GM23248 (cell line): ENCODE measurements around the gene INAFM2. TPM values are rescaled to one million over a fixed set of nuclear protein-coding genes. Genes with fewer than 3 reads are reported as not detected.

ENCODE experiments used
- DNase-seq: peaks from one replicate; pipeline ENCODE4 v3.0.0-alpha.2; 2015
- H2AFZ ChIP-seq: fragments of 200-600 bp; sonication (generic); 2 replicates; pipeline ENCODE4 v1.6.1; 2016; ENCODE audit warnings: antibody characterized with exemption
- H3F3A ChIP-seq: fragments of 200-600 bp; sonication (generic); 2 replicates; pipeline ENCODE4 v1.6.1; 2016; ENCODE audit warnings: mild to moderate bottlenecking, antibody characterized with exemption, mixed run types; ENCODE audit not compliant: insufficient read depth
- H3K27ac ChIP-seq: fragments of 200-600 bp; sonication (generic); 2 replicates; pipeline ENCODE4 v1.5.1; 2016; ENCODE audit warnings: mild to moderate bottlenecking
- H3K27me3 ChIP-seq: fragments of 200-600 bp; sonication (generic); replicated peaks from 2 replicates; pipeline ENCODE4 v1.6.1; 2016; ENCODE audit warnings: mild to moderate bottlenecking; ENCODE audit not compliant: insufficient read depth
- H3K36me3 ChIP-seq: fragments of 200-600 bp; sonication (generic); 2 replicates; pipeline ENCODE4 v1.6.1; 2016; ENCODE audit warnings: low read depth, mild to moderate bottlenecking
- H3K4me1 ChIP-seq: fragments of 200-600 bp; sonication (generic); 2 replicates; pipeline ENCODE4 v1.6.1; 2016; ENCODE audit warnings: mild to moderate bottlenecking; ENCODE audit not compliant: insufficient read depth
- H3K4me2 ChIP-seq: fragments of 200-600 bp; sonication (generic); one replicate; pipeline ENCODE4 v1.6.1; 2016; ENCODE audit warnings: mild to moderate bottlenecking; ENCODE audit not compliant: unreplicated experiment
- H3K4me3 ChIP-seq: fragments of 200-600 bp; sonication (generic); 2 replicates; pipeline ENCODE4 v1.5.1; 2016; ENCODE audit warnings: mild to moderate bottlenecking
- H3K79me2 ChIP-seq: fragments of 200-600 bp; sonication (generic); 2 replicates; pipeline ENCODE4 v1.6.1; 2016; ENCODE audit warnings: mild to moderate bottlenecking; ENCODE audit not compliant: insufficient read depth
- H3K9ac ChIP-seq: fragments of 200-600 bp; sonication (generic); 2 replicates; pipeline ENCODE4 v1.6.1; 2016; ENCODE audit warnings: mild to moderate bottlenecking
- H3K9me2 ChIP-seq: fragments of 200-600 bp; sonication (generic); 2 replicates; pipeline ENCODE4 v1.6.1; 2016; ENCODE audit warnings: mixed run types, mild to moderate bottlenecking, moderate library complexity; ENCODE audit not compliant: insufficient read depth
- H3K9me3 ChIP-seq: fragments of 200-600 bp; sonication (generic); one replicate; pipeline ENCODE4 v1.6.1; 2017; ENCODE audit warnings: low read depth
- H4K20me1 ChIP-seq: fragments of 200-600 bp; sonication (generic); 2 replicates; pipeline ENCODE4 v1.6.0; 2016; ENCODE audit not compliant: insufficient read depth
- EZH2 ChIP-seq: fragments of 200-600 bp; sonication (generic); IDR thresholded peaks from 2 replicates; pipeline ENCODE4 v1.6.1; 2018; ENCODE audit warnings: antibody characterized with exemption, mild to moderate bottlenecking; ENCODE audit not compliant: insufficient read depth, poor library complexity, severe bottlenecking
- EZH2phosphoT487 ChIP-seq: fragments of 200-600 bp; sonication (generic); IDR thresholded peaks from 2 replicates; pipeline ENCODE4 v1.6.1; 2018; ENCODE audit warnings: antibody characterized with exemption, moderate library complexity, mild to moderate bottlenecking, low read depth; ENCODE audit not compliant: insufficient read depth
- WGBS, 2 experiments: methylation state at CpG; one replicate each; pipeline ENCODE4 v1.1.6; 2015 to 2017; ENCODE audit warnings: low lambda C conversion rate in 2 of 2, low coverage in 1 of 2; ENCODE audit errors: missing lambda C conversion rate in 2 of 2; 5-methylcytosine and 5-hydroxymethylcytosine counted together
- in situ Hi-C: fragments of 300-500 bp; cut with MboI; formaldehyde crosslinking; loops from 2 replicates; pipeline ENCODE4 v1.15.0; 2020
- polyA plus RNA-seq: library from polyadenylated mRNA; unstranded; fragments of >200 nt; fragmentation: Nextera tagmentation; extraction: Ambion mirVana; gene quantifications from 2 replicates; pipeline ENCODE4 v1.2.1, GENCODE V29; 2016
- total RNA-seq: library from RNA; depleted of rRNA; stranded (reverse); fragments of >200 nt; shearing (Covaris generic); gene quantifications from 2 replicates; pipeline ENCODE4 v1.2.3, GENCODE V29; 2014

The INAFM2 gene
- total and polyA plus RNA-seq, 2 experiments from 2014 or later = 4.5 to 16.6 TPM

GRCh38 chr15:40312370-40313158 lies 10.9 kb upstream of the INAFM2 start:
- DNase-seq = no peak
- peaks cover 7% of the 10 kb centered on the region for H3F3A ChIP-seq
- H3K9me3 ChIP-seq = no peaks in the 10 kb centered on the region
- H3K36me3 ChIP-seq = no peaks in the 10 kb centered on the region
- no peak overlapping the region for H3K27ac ChIP-seq
- 83 to 88% methylated on average over 10 of the region's 10 CpGs for WGBS, 2 experiments
- TF ChIP-seq EZH2 (no peak), EZH2phosphoT487 (no peak)
- in situ Hi-C loops = no loop called here
- H4K20me1 ChIP-seq = no peaks in the 10 kb centered on the region
- H3K9ac ChIP-seq = no peak overlapping the region
- H3K79me2 ChIP-seq = no peaks in the 10 kb centered on the region
- H2AFZ ChIP-seq = no peak overlapping the region
- no peak overlapping the region for H3K4me2 ChIP-seq
- peaks cover 27% of the 10 kb centered on the region for H3K4me1 ChIP-seq
- no peak overlapping the region for H3K4me3 ChIP-seq
- no peaks in the 10 kb centered on the region for H3K9me2 ChIP-seq
- H3K27me3 ChIP-seq = no peaks in the 10 kb centered on the region

- Histone ChIP-seq H3K36me3 (no peaks in the 10 kb centered on the region), H2AFZ (no peak overlapping the region), H3K27me3 (no peaks in the 10 kb centered on the region), H3K4me2 (peak overlapping the region; percentile 55), H3K9ac (no peak overlapping the region), H3K4me1 (peaks cover 27% of the 10 kb centered on the region), H3K27ac (no peak overlapping the region), H3K79me2 (no peaks in the 10 kb centered on the region), H3K9me2 (no peaks in the 10 kb centered on the region), H3K4me3 (no peak overlapping the region), H3K9me3 (no peaks in the 10 kb centered on the region), H4K20me1 (no peaks in the 10 kb centered on the region), H3F3A (peaks cover 7% of the 10 kb centered on the region)
- no peak for TF ChIP-seq EZH2phosphoT487
- TF ChIP-seq EZH2 = no peak
- in situ Hi-C loops = no loop called here
- 32 to 35% methylated on average over 10 of the region's 10 CpGs for WGBS, 2 experiments
- DNase-seq = peak; percentile 59
Observed at GRCh38 chr15:40313531-40314398, 9.7 kb upstream of the INAFM2 start.

DNA sequence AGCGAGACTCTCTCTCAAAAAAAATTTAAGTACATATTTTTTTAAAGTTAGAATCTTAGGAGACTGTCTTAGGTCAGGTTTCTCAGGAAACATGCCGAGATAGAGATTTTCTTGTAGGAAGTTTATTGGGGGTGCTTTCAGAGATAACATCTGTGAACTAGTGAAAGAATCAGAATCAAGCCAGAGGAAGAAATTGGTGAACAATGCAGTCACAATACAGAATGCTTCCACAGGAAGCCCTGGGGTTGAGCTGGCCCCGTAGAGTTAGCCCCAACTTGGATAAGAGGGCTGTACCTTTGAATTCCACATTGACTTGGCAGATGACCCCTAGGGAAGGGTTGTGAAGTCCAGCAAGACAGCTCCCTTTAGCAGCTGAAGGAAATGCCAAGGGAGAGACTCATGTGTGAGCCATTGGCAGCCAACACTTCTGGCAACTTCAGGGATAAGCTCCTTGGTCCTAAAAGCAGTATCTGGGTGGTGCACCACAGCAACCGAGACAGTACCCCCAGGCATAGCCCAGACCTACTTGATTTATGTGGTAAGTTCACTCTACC lies 8.7 kb upstream of the INAFM2 start:
- Histone ChIP-seq H4K20me1 (no peaks in the 10 kb centered on the region), H3K27ac (no peak overlapping the region), H3K4me3 (peak overlapping the region; percentile 19; the same call in 1 of the 2 replicates), H3K9ac (no peak overlapping the region), H3K36me3 (no peaks in the 10 kb centered on the region), H3K9me2 (no peaks in the 10 kb centered on the region), H3K4me1 (peaks cover 27% of the 10 kb centered on the region), H3K4me2 (peak overlapping the region; percentile 55), H3K27me3 (no peaks in the 10 kb centered on the region), H3F3A (peaks cover 7% of the 10 kb centered on the region), H2AFZ (no peak overlapping the region), H3K79me2 (no peaks in the 10 kb centered on the region), H3K9me3 (no peaks in the 10 kb centered on the region)
- DNase-seq = peak; percentile 91
- in situ Hi-C loops = no loop called here
- 44 to 48% methylated on average over 4 of the region's 4 CpGs for WGBS, 2 experiments
- TF ChIP-seq EZH2 = no peak
- no peak for TF ChIP-seq EZH2phosphoT487

DNA sequence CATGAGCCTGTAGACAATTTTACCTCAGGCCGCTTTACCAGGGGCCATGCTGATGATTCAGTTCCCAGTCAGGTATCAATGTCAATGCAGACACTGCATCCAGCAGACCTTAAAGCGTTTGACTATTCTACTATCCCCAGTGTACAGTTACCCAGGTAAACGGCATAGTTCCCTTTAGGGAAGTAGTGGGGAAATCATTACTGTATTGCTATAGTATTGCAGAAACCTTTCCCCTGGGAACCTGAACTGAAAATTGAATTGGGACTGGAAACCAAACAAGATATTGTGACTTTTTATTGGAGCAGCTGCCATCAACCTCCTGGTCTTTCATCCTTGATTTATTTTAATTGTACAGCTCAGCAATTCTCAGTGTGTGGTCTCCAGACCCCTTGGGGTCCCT lies 6.6 kb upstream of the INAFM2 start:
- Histone ChIP-seq H3K4me3 (no peak overlapping the region), H2AFZ (no peak overlapping the region), H3K27me3 (no peaks in the 10 kb centered on the region), H3K36me3 (no peaks in the 10 kb centered on the region), H3F3A (peaks cover 14% of the 10 kb centered on the region), H3K9me2 (no peaks in the 10 kb centered on the region), H4K20me1 (no peaks in the 10 kb centered on the region), H3K4me1 (peaks cover 27% of the 10 kb centered on the region), H3K9ac (no peak overlapping the region), H3K4me2 (no peak overlapping the region), H3K9me3 (no peaks in the 10 kb centered on the region), H3K27ac (no peak overlapping the region), H3K79me2 (no peaks in the 10 kb centered on the region)
- WGBS, 2 experiments = 76 to 82% methylated on average over 3 of the region's 3 CpGs
- TF ChIP-seq EZH2 = no peak
- TF ChIP-seq EZH2phosphoT487 = no peak
- DNase-seq = no peak
- in situ Hi-C loops = no loop called here
